Mesothelial cell of epicardium (in vitro differentiated cells): ENCODE data around the gene AHCYL1. TPM values are rescaled to one million over a fixed set of nuclear protein-coding genes. Genes with fewer than 3 reads are reported as not detected.

Experiments
- DNase-seq, 2 experiments: peaks; one replicate each; pipeline ENCODE4 v3.0.0; 2021; ENCODE audit warnings: low spot score in 2 of 2; ENCODE audit not compliant: unreplicated experiment in 2 of 2
- H3K27ac Mint-ChIP-seq: 2 replicates; pipeline ENCODE4 v1.8.0; 2021; ENCODE audit warnings: mixed read lengths
- H3K27me3 Mint-ChIP-seq: 2 replicates; pipeline ENCODE4 v1.8.0; 2021; ENCODE audit warnings: low read depth, mixed read lengths
- H3K36me3 Mint-ChIP-seq: 2 replicates; pipeline ENCODE4 v1.8.0; 2021; ENCODE audit warnings: mixed read lengths
- H3K4me1 Mint-ChIP-seq: 2 replicates; pipeline ENCODE4 v1.8.0; 2021; ENCODE audit warnings: mixed read lengths
- H3K4me3 Mint-ChIP-seq: 2 replicates; pipeline ENCODE4 v1.8.0; 2021; ENCODE audit warnings: mild to moderate bottlenecking, moderate library complexity, mixed read lengths
- H3K9me3 Mint-ChIP-seq: 2 replicates; pipeline ENCODE4 v1.8.0; 2021; ENCODE audit warnings: mixed read lengths
- total RNA-seq: library from RNA; stranded (reverse); gene quantifications from 3 replicates; pipeline ENCODE4 v1.2.1, GENCODE V29; 2021
- TF ChIP-seq, protein P1 (sequence below): fragments of 200-600 bp; sonication (generic); IDR thresholded peaks from one replicate; pipeline ENCODE4 v1.5.0; 2021; ENCODE audit warnings: antibody characterized with exemption; ENCODE audit not compliant: unreplicated experiment

Gene AHCYL1
- total RNA-seq, 1 donor from 2014 or later: 98.7 TPM

DNA sequence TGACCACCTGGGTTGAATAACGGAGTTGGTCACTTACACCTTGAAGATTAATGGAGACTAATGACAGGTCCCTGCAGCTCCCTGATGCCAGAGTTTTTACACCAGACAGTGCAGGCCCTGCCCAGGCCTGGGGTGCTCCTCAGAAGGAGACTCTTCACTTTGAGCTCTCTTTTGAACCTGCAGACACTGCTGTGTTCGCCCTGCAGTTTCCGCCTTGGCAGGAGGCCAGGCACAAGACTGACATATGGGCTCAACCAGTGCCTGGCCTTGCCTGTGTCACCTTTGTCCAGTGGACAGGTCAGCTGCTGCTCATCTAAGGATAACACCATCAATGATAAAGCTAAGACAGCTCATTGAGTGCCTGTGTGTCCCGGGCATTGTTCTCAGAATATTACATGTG lies 55.1 kb downstream of the AHCYL1 start:
- TF ChIP-seq, protein P1, sequence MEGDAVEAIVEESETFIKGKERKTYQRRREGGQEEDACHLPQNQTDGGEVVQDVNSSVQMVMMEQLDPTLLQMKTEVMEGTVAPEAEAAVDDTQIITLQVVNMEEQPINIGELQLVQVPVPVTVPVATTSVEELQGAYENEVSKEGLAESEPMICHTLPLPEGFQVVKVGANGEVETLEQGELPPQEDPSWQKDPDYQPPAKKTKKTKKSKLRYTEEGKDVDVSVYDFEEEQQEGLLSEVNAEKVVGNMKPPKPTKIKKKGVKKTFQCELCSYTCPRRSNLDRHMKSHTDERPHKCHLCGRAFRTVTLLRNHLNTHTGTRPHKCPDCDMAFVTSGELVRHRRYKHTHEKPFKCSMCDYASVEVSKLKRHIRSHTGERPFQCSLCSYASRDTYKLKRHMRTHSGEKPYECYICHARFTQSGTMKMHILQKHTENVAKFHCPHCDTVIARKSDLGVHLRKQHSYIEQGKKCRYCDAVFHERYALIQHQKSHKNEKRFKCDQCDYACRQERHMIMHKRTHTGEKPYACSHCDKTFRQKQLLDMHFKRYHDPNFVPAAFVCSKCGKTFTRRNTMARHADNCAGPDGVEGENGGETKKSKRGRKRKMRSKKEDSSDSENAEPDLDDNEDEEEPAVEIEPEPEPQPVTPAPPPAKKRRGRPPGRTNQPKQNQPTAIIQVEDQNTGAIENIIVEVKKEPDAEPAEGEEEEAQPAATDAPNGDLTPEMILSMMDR: no peak
- no peak overlapping the region for H3K4me3 Mint-ChIP-seq
- no peaks in the 10 kb centered on the region for H3K9me3 Mint-ChIP-seq
- H3K4me1 Mint-ChIP-seq: peaks cover 14% of the 10 kb centered on the region
- H3K36me3 Mint-ChIP-seq: peaks cover 41% of the 10 kb centered on the region
- no peaks in the 10 kb centered on the region for H3K27me3 Mint-ChIP-seq
- H3K27ac Mint-ChIP-seq: no peak overlapping the region
- DNase-seq: no peak

DNA sequence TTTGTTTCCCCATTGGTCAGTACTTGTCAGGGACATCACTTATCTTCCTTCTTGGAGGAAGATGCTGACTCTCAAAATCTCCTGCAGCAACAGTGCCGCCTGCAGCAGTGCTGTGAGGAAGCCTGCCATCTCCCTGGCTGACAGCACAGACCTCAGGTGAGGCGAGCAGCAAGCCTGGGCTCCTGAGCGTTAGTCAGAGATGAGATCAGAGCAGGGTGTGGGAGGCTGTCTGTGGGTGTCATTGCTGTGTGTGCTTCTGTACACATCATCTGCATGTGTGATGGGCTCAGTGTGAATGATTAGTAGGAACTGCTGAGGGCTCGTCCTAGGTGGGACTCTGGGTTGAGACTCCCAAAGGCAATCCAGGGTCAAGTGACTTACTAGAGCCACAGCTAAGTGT lies 56.0 kb downstream of the AHCYL1 start:
- peaks cover 2% of the 10 kb centered on the region for H3K9me3 Mint-ChIP-seq
- H3K36me3 Mint-ChIP-seq: peaks cover 48% of the 10 kb centered on the region
- H3K27ac Mint-ChIP-seq: no peak overlapping the region
- TF ChIP-seq, protein P1: no peak
- no peak overlapping the region for H3K4me3 Mint-ChIP-seq
- H3K4me1 Mint-ChIP-seq: peaks cover 9% of the 10 kb centered on the region
- H3K27me3 Mint-ChIP-seq: no peaks in the 10 kb centered on the region
- DNase-seq: no peak

DNA sequence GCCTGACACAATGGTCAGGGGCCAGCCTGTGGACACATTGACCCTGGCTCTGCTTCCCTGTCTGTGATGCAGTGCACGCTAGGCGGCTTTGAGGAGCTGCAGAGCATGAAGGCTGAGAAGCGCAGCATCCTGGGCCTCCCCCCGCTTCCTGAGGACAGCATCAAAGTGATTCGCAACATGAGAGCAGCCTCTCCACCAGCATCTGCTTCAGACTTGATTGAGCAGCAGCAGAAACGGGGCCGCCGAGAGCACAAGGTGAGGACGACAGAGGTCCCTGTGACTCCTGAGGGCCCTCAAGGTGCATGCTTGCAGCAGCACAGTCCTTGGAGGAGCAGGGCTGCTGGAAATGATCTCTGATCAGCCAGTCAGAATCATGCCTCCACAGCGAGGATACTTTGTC lies 58.5 kb downstream of the AHCYL1 start:
- TF ChIP-seq, protein P1: no peak
- H3K9me3 Mint-ChIP-seq: peaks cover 4% of the 10 kb centered on the region

DNA sequence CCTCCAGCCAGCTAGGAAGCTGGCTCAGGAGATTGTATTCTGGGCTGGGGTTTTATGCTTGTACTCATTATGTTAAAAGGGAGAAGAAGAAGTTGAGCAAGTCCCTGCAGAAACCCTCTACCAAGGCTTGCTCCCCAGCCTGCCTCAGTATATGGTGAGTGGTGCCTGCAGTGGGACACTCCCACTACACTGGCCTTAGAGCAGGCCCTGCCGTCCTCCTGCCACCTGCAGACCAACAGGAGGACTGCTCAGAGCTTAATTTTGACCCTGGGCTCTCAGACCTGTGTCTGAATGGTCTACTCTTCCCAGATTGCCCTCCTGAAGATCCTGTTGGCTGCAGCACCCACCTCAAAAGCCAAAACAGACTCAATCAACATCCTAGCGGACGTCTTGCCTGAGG lies 62.9 kb downstream of the AHCYL1 start:
- H3K9me3 Mint-ChIP-seq: peaks cover 4% of the 10 kb centered on the region
- H3K36me3 Mint-ChIP-seq: peaks cover 58% of the 10 kb centered on the region
- H3K4me3 Mint-ChIP-seq: no peak overlapping the region
- peaks cover 15% of the 10 kb centered on the region for H3K4me1 Mint-ChIP-seq
- H3K27me3 Mint-ChIP-seq: no peaks in the 10 kb centered on the region
- H3K27ac Mint-ChIP-seq: no peak overlapping the region
- TF ChIP-seq, protein P1: no peak
- DNase-seq: no peak

More for the DNA sequence above, 58.5 kb downstream of the AHCYL1 start:
- no peak for DNase-seq
- peaks cover 69% of the 10 kb centered on the region for H3K36me3 Mint-ChIP-seq
- no peaks in the 10 kb centered on the region for H3K27me3 Mint-ChIP-seq
- no peak overlapping the region for H3K27ac Mint-ChIP-seq
- no peaks in the 10 kb centered on the region for H3K4me1 Mint-ChIP-seq
- no peak overlapping the region for H3K4me3 Mint-ChIP-seq

DNA sequence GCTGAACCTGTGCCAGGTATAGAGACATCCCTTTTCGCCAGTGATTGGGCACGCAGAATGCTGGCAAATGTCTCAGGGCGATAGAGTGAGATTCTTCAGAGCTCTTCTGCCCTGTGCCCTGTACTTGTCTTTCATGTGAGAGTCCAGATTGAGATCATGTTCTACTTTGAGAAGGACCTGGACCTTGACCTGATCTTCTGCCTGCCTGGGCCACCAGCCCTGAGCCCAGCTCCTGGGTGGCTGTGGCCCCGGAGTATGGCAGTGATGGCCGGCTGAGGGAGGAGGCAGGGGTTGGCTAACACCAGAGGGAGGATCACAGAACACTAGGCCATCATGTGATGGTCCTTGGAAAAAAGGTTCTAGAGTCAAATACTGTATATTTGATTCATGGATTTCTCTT lies 63.7 kb downstream of the AHCYL1 start:
- TF ChIP-seq, protein P1: no peak
- Mint-ChIP-seq H3K36me3 (peaks cover 63% of the 10 kb centered on the region), H3K4me1 (peaks cover 15% of the 10 kb centered on the region), H3K9me3 (peaks cover 4% of the 10 kb centered on the region), H3K4me3 (no peak overlapping the region), H3K27ac (no peak overlapping the region), H3K27me3 (no peaks in the 10 kb centered on the region)
- no peak for DNase-seq
